Muscle layer of duodenum (tissue), 2 donors: ENCODE data around the gene LHFPL3.
A peak's percentile ranks its signal among the peaks of the same experiment; 100 is the strongest.
"Not testable (repeated sequence)": the region's sequence is repeated elsewhere in the genome, so short reads cannot be mapped to it uniquely, and the experiment has no call there.

Source experiments
- H3K27ac ChIP-seq: one replicate; pipeline ENCODE4 v1.7.0; 2013; ENCODE audit warnings: mild to moderate bottlenecking, low read length
- H3K27me3 ChIP-seq: one replicate; pipeline ENCODE4 v1.7.0; 2013; ENCODE audit warnings: low read depth, mild to moderate bottlenecking, control low read depth, low read length
- H3K36me3 ChIP-seq, 2 donors: one replicate each; pipeline ENCODE4 v1.7.0; 2013; ENCODE audit warnings: low read length in 2 of 2, control low read depth in 1 of 2, mild to moderate bottlenecking in 1 of 2; ENCODE audit not compliant: insufficient read depth in 2 of 2, control insufficient read depth in 1 of 2
- H3K4me1 ChIP-seq, 2 donors: one replicate each; pipeline ENCODE4 v1.7.0; 2013; ENCODE audit warnings: low read length in 2 of 2, mild to moderate bottlenecking in 2 of 2, control low read depth in 1 of 2, moderate library complexity in 1 of 2; ENCODE audit not compliant: insufficient read depth in 2 of 2, control insufficient read depth in 1 of 2
- H3K4me3 ChIP-seq, 2 donors: one replicate each; pipeline ENCODE4 v1.7.0; 2013; ENCODE audit warnings: low read length in 2 of 2, low read depth in 1 of 2, mild to moderate bottlenecking in 1 of 2
- H3K9me3 ChIP-seq, 2 donors: one replicate each; pipeline ENCODE4 v1.7.0; 2013; ENCODE audit warnings: low read length in 2 of 2, control low read depth in 1 of 2, mild to moderate bottlenecking in 1 of 2; ENCODE audit not compliant: control insufficient read depth in 1 of 2
- donor health status: healthy.

LHFPL3 gene

GRCh38 chr7:104328296-104328969 lies at the start of gene LHFPL3:
Gene LHFPL3, plus strand, starts transcription at chr7:104328603.
- peaks cover 24% of the 10 kb centered on the region for H3K27me3 ChIP-seq
- no peaks in the 10 kb centered on the region for H3K36me3 ChIP-seq
- H3K9me3 ChIP-seq, result no peaks in the 10 kb centered on the region
- H3K4me3 ChIP-seq, result peak within 1 kb of the TSS in 1 of 2 donors; percentile 58
- H3K27ac ChIP-seq, result no peak within 1 kb of the TSS
- peaks cover 0 to 17% of the 10 kb centered on the region in 2 donors for H3K4me1 ChIP-seq

- not testable (repeated sequence) for H3K9me3 ChIP-seq, H3K27me3 ChIP-seq, H3K36me3 ChIP-seq, H3K4me3 ChIP-seq, H3K4me1 ChIP-seq, H3K27ac ChIP-seq
Measured at GRCh38 chr7:104281685-104282084, 46.7 kb upstream of the LHFPL3 start.

- Histone ChIP-seq H3K27ac (no peak overlapping the region), H3K9me3 (no peaks in the 10 kb centered on the region), H3K4me1 (no peaks in the 10 kb centered on the region), H3K36me3 (no peaks in the 10 kb centered on the region), H3K4me3 (no peak overlapping the region), H3K27me3 (no peaks in the 10 kb centered on the region)
Measured at GRCh38 chr7:104286839-104287238, 41.6 kb upstream of the LHFPL3 start.

GRCh38 chr7:104288137-104288536 lies 40.3 kb upstream of the LHFPL3 start:
- H3K36me3 ChIP-seq, result no peaks in the 10 kb centered on the region
- H3K27me3 ChIP-seq, result no peaks in the 10 kb centered on the region
- H3K9me3 ChIP-seq, result no peaks in the 10 kb centered on the region
- no peak overlapping the region for H3K4me3 ChIP-seq
- no peaks in the 10 kb centered on the region for H3K4me1 ChIP-seq
- no peak overlapping the region for H3K27ac ChIP-seq

- Histone ChIP-seq H3K27me3 (no peaks in the 10 kb centered on the region), H3K9me3 (no peaks in the 10 kb centered on the region), H3K4me1 (no peaks in the 10 kb centered on the region), H3K4me3 (no peak overlapping the region), H3K36me3 (no peaks in the 10 kb centered on the region), H3K27ac (no peak overlapping the region)
Measured at GRCh38 chr7:104294291-104294690, 34.1 kb upstream of the LHFPL3 start.

GRCh38 chr7:104296266-104296665 lies 32.1 kb upstream of the LHFPL3 start:
- no peaks in the 10 kb centered on the region for H3K36me3 ChIP-seq
- no peaks in the 10 kb centered on the region for H3K9me3 ChIP-seq
- H3K4me3 ChIP-seq, result no peak overlapping the region
- no peaks in the 10 kb centered on the region for H3K27me3 ChIP-seq
- no peak overlapping the region for H3K27ac ChIP-seq
- H3K4me1 ChIP-seq, result no peaks in the 10 kb centered on the region

GRCh38 chr7:104296900-104297299 lies 31.5 kb upstream of the LHFPL3 start:
- Histone ChIP-seq H3K4me1 (no peaks in the 10 kb centered on the region), H3K36me3 (no peaks in the 10 kb centered on the region), H3K27me3 (no peaks in the 10 kb centered on the region), H3K9me3 (no peaks in the 10 kb centered on the region), H3K27ac (no peak overlapping the region), H3K4me3 (no peak overlapping the region)

- Histone ChIP-seq H3K4me1 (no peaks in the 10 kb centered on the region), H3K27me3 (no peaks in the 10 kb centered on the region), H3K36me3 (no peaks in the 10 kb centered on the region), H3K4me3 (no peak overlapping the region), H3K9me3 (no peaks in the 10 kb centered on the region), H3K27ac (no peak overlapping the region)
Measured at GRCh38 chr7:104299323-104299722, 29.1 kb upstream of the LHFPL3 start.

- H3K36me3 ChIP-seq, result no peaks in the 10 kb centered on the region
- no peak overlapping the region for H3K27ac ChIP-seq
- no peak overlapping the region for H3K4me3 ChIP-seq
- no peaks in the 10 kb centered on the region for H3K27me3 ChIP-seq
- H3K4me1 ChIP-seq, result no peaks in the 10 kb centered on the region
- H3K9me3 ChIP-seq, result no peaks in the 10 kb centered on the region
Measured at GRCh38 chr7:104299777-104300176, 28.6 kb upstream of the LHFPL3 start.

GRCh38 chr7:104306793-104307192 lies 21.6 kb upstream of the LHFPL3 start:
- Histone ChIP-seq H3K4me3 (no peak overlapping the region), H3K36me3 (no peaks in the 10 kb centered on the region), H3K9me3 (no peaks in the 10 kb centered on the region), H3K27me3 (no peaks in the 10 kb centered on the region), H3K27ac (no peak overlapping the region), H3K4me1 (no peaks in the 10 kb centered on the region)

GRCh38 chr7:104317948-104318629 lies 10.3 kb upstream of the LHFPL3 start:
- H3K36me3 ChIP-seq, result no peaks in the 10 kb centered on the region
- no peaks in the 10 kb centered on the region for H3K4me1 ChIP-seq
- H3K9me3 ChIP-seq, result peaks cover 0 to 17% of the 10 kb centered on the region in 2 donors
- H3K27me3 ChIP-seq, result no peaks in the 10 kb centered on the region
- no peak overlapping the region for H3K4me3 ChIP-seq
- no peak overlapping the region for H3K27ac ChIP-seq

- no peaks in the 10 kb centered on the region for H3K36me3 ChIP-seq
- H3K4me3 ChIP-seq, result no peak overlapping the region
- H3K27ac ChIP-seq, result no peak overlapping the region
- peaks cover 21% of the 10 kb centered on the region for H3K27me3 ChIP-seq
- peaks cover 0 to 17% of the 10 kb centered on the region in 2 donors for H3K4me1 ChIP-seq
- no peaks in the 10 kb centered on the region for H3K9me3 ChIP-seq
Measured at GRCh38 chr7:104327534-104327933, 869 bp upstream of the LHFPL3 start.
